Ectodermal cell (in vitro differentiated cells): ENCODE results near the gene PDE10A.

Experiments used
- H3K27ac ChIP-seq: 2 replicates; pipeline ENCODE4 v1.7.0; 2013; ENCODE audit warnings: mild to moderate bottlenecking, low read depth, low read length; ENCODE audit not compliant: insufficient read depth, poor library complexity, severe bottlenecking
- H3K27me3 ChIP-seq: 2 replicates; pipeline ENCODE4 v1.7.0; 2013; ENCODE audit warnings: mild to moderate bottlenecking, low read length; ENCODE audit not compliant: insufficient read depth, control insufficient read depth, poor library complexity, severe bottlenecking
- H3K36me3 ChIP-seq: one replicate; pipeline ENCODE4 v1.7.0; 2013; ENCODE audit warnings: low read length; ENCODE audit not compliant: control insufficient read depth, insufficient read depth
- H3K4me1 ChIP-seq: one replicate; pipeline ENCODE4 v1.7.0; 2013; ENCODE audit warnings: low read length; ENCODE audit not compliant: control insufficient read depth, insufficient read depth
- H3K4me3 ChIP-seq: 2 replicates; pipeline ENCODE4 v1.7.0; 2013; ENCODE audit warnings: low read depth, low read length, control low read depth; ENCODE audit not compliant: insufficient read depth
- H3K9me3 ChIP-seq: 2 replicates; pipeline ENCODE4 v1.7.0; 2013; ENCODE audit warnings: mild to moderate bottlenecking, low read length, moderate library complexity; ENCODE audit not compliant: control insufficient read depth
- WGBS, 2 experiments: methylation state at CpG; one replicate each; pipeline ENCODE4 v1.1.7; 2013; ENCODE audit warnings: missing lambda C conversion rate in 2 of 2; 5-methylcytosine and 5-hydroxymethylcytosine counted together

PDE10A gene

GRCh38 chr6:165606740-165607008 lies 56.4 kb downstream of the PDE10A start:
- Histone ChIP-seq H3K4me3 (no peak overlapping the region), H3K4me1 (no peaks in the 10 kb centered on the region), H3K36me3 (no peaks in the 10 kb centered on the region), H3K27me3 (no peaks in the 10 kb centered on the region), H3K9me3 (no peaks in the 10 kb centered on the region), H3K27ac (no peak overlapping the region)
- WGBS, 2 experiments: 98 to 100% methylated on average over 3 of the region's 3 CpGs

- H3K27ac ChIP-seq: no peak overlapping the region
- H3K4me1 ChIP-seq: no peaks in the 10 kb centered on the region
- no peaks in the 10 kb centered on the region for H3K36me3 ChIP-seq
- 89 to 92% methylated on average over 13 of the region's 13 CpGs for WGBS, 2 experiments
- H3K4me3 ChIP-seq: no peak overlapping the region
- no peaks in the 10 kb centered on the region for H3K27me3 ChIP-seq
- H3K9me3 ChIP-seq: no peaks in the 10 kb centered on the region
These were observed 56.9 kb downstream of the PDE10A start for GRCh38 chr6:165605901-165606739.

GRCh38 chr6:165605182-165605875 lies 57.7 kb downstream of the PDE10A start:
- H3K4me1 ChIP-seq: no peaks in the 10 kb centered on the region
- no peak overlapping the region for H3K4me3 ChIP-seq
- WGBS, 2 experiments: 81 to 84% methylated on average over 10 of the region's 10 CpGs
- H3K36me3 ChIP-seq: no peaks in the 10 kb centered on the region
- no peak overlapping the region for H3K27ac ChIP-seq
- H3K9me3 ChIP-seq: no peaks in the 10 kb centered on the region
- no peaks in the 10 kb centered on the region for H3K27me3 ChIP-seq

GRCh38 chr6:165602291-165602690 lies 60.8 kb downstream of the PDE10A start:
- Histone ChIP-seq H3K4me3 (no peak overlapping the region), H3K27me3 (no peaks in the 10 kb centered on the region), H3K27ac (no peak overlapping the region), H3K36me3 (no peaks in the 10 kb centered on the region), H3K4me1 (no peaks in the 10 kb centered on the region), H3K9me3 (no peaks in the 10 kb centered on the region)
- 91 to 92% methylated on average over 5 to 6 of the region's 6 CpGs for WGBS, 2 experiments

- H3K4me1 ChIP-seq: no peaks in the 10 kb centered on the region
- H3K27me3 ChIP-seq: no peaks in the 10 kb centered on the region
- H3K9me3 ChIP-seq: no peaks in the 10 kb centered on the region
- H3K4me3 ChIP-seq: no peak overlapping the region
- WGBS, 2 experiments: 55 to 62% methylated on average over 4 of the region's 4 CpGs
- no peaks in the 10 kb centered on the region for H3K36me3 ChIP-seq
- H3K27ac ChIP-seq: no peak overlapping the region
These were observed 62.4 kb downstream of the PDE10A start for GRCh38 chr6:165600606-165601005.

- WGBS, 2 experiments: 93 to 94% methylated on average over 20 of the region's 21 CpGs
- no peak overlapping the region for H3K4me3 ChIP-seq
- H3K27me3 ChIP-seq: no peaks in the 10 kb centered on the region
- H3K4me1 ChIP-seq: no peaks in the 10 kb centered on the region
- H3K9me3 ChIP-seq: no peaks in the 10 kb centered on the region
- no peak overlapping the region for H3K27ac ChIP-seq
- H3K36me3 ChIP-seq: no peaks in the 10 kb centered on the region
These were observed 63.2 kb downstream of the PDE10A start for GRCh38 chr6:165599596-165600487.

- Histone ChIP-seq H3K27me3 (no peaks in the 10 kb centered on the region), H3K4me1 (no peaks in the 10 kb centered on the region), H3K9me3 (no peaks in the 10 kb centered on the region), H3K27ac (no peak overlapping the region), H3K4me3 (no peak overlapping the region), H3K36me3 (no peaks in the 10 kb centered on the region)
- WGBS, 2 experiments: 62 to 67% methylated on average over 3 of the region's 3 CpGs
These were observed 63.9 kb downstream of the PDE10A start for GRCh38 chr6:165599121-165599520.

GRCh38 chr6:165597821-165598220 lies 65.2 kb downstream of the PDE10A start:
- no peak overlapping the region for H3K4me3 ChIP-seq
- no peaks in the 10 kb centered on the region for H3K27me3 ChIP-seq
- WGBS, 2 experiments: 87 to 90% methylated on average over 3 of the region's 3 CpGs
- H3K36me3 ChIP-seq: no peaks in the 10 kb centered on the region
- no peaks in the 10 kb centered on the region for H3K4me1 ChIP-seq
- no peaks in the 10 kb centered on the region for H3K9me3 ChIP-seq
- H3K27ac ChIP-seq: no peak overlapping the region

- Histone ChIP-seq H3K27ac (no peak overlapping the region), H3K4me3 (no peak overlapping the region), H3K4me1 (no peaks in the 10 kb centered on the region), H3K27me3 (no peaks in the 10 kb centered on the region), H3K9me3 (no peaks in the 10 kb centered on the region), H3K36me3 (no peaks in the 10 kb centered on the region)
- whole genome bisulfite sequencing, 2 experiments: 76 to 77% methylated on average over 6 to 7 of the region's 7 CpGs
These were observed 68.3 kb downstream of the PDE10A start for GRCh38 chr6:165594584-165595333.
